ENCODE results near the gene TMEM14B. TPM values are rescaled to one million over a fixed set of nuclear protein-coding genes. Genes with fewer than 3 reads are reported as not detected.

The TMEM14B gene
- total RNA-seq, 4 donors from 2014 or later = 40.8 to 64.7 (median 45.5) TPM

GRCh38 chr6:10771371-10771894 lies 23.8 kb downstream of the TMEM14B start:
- H3K9me3 ChIP-seq = no peaks in the 10 kb centered on the region
- H3K36me3 ChIP-seq = peaks cover 33% of the 10 kb centered on the region
- H3K4me3 ChIP-seq = no peak overlapping the region
- H3K4me1 ChIP-seq = no peaks in the 10 kb centered on the region
- no peak overlapping the region for H3K27ac ChIP-seq
- TF ChIP-seq POLR2AphosphoS5 (IDR thresholded peaks at IDR 0.05) = no peak
- TF ChIP-seq POLR2A (IDR thresholded peaks at IDR 0.05) = no peak
- no peak for TF ChIP-seq EP300 (IDR thresholded peaks at IDR 0.05)
- TF ChIP-seq CTCF (IDR thresholded peaks at IDR 0.05) = no peak
- 82% methylated on average over 12 of the region's 12 CpGs for WGBS
- DNase-seq (ENCODE audit: low spot score in 2 of 2) = no peak
- no peaks in the 10 kb centered on the region for H3K27me3 ChIP-seq

- Histone ChIP-seq H3K27ac (no peak overlapping the region), H3K4me1 (no peaks in the 10 kb centered on the region), H3K36me3 (peaks cover 29% of the 10 kb centered on the region), H3K4me3 (no peak overlapping the region), H3K9me3 (no peaks in the 10 kb centered on the region), H3K27me3 (no peaks in the 10 kb centered on the region)
- TF ChIP-seq POLR2AphosphoS5 (IDR thresholded peaks at IDR 0.05) = no peak
- TF ChIP-seq CTCF (IDR thresholded peaks at IDR 0.05) = no peak
- no peak for TF ChIP-seq POLR2A (IDR thresholded peaks at IDR 0.05)
- TF ChIP-seq EP300 (IDR thresholded peaks at IDR 0.05) = no peak
- DNase-seq (ENCODE audit: low spot score in 2 of 2) = no peak
- 94% methylated on average over 3 of the region's 3 CpGs for WGBS
These were observed 30.6 kb downstream of the TMEM14B start for GRCh38 chr6:10778230-10778629.

GRCh38 chr6:10779076-10779475 lies 31.5 kb downstream of the TMEM14B start:
- Histone ChIP-seq H3K36me3 (peaks cover 31% of the 10 kb centered on the region), H3K27me3 (no peaks in the 10 kb centered on the region), H3K4me1 (no peaks in the 10 kb centered on the region), H3K9me3 (no peaks in the 10 kb centered on the region), H3K27ac (no peak overlapping the region), H3K4me3 (no peak overlapping the region)
- 95% methylated on average over 8 of the region's 8 CpGs for WGBS
- TF ChIP-seq CTCF (IDR thresholded peaks at IDR 0.05) (no peak), POLR2A (IDR thresholded peaks at IDR 0.05) (no peak), EP300 (IDR thresholded peaks at IDR 0.05) (no peak), POLR2AphosphoS5 (IDR thresholded peaks at IDR 0.05) (no peak)
- DNase-seq (ENCODE audit: low spot score in 2 of 2) = no peak

- 99% methylated on average over 5 of the region's 5 CpGs for WGBS
- Histone ChIP-seq H3K27ac (no peak overlapping the region), H3K27me3 (no peaks in the 10 kb centered on the region), H3K36me3 (peaks cover 13% of the 10 kb centered on the region), H3K9me3 (no peaks in the 10 kb centered on the region), H3K4me1 (no peaks in the 10 kb centered on the region), H3K4me3 (no peak overlapping the region)
- TF ChIP-seq EP300 (IDR thresholded peaks at IDR 0.05) = no peak
- TF ChIP-seq POLR2A (IDR thresholded peaks at IDR 0.05) = no peak
- TF ChIP-seq CTCF (IDR thresholded peaks at IDR 0.05) = no peak
- no peak for TF ChIP-seq POLR2AphosphoS5 (IDR thresholded peaks at IDR 0.05)
- no peak for DNase-seq (ENCODE audit: low spot score in 2 of 2)
These were observed 44.1 kb downstream of the TMEM14B start for GRCh38 chr6:10791673-10792072.

DNA sequence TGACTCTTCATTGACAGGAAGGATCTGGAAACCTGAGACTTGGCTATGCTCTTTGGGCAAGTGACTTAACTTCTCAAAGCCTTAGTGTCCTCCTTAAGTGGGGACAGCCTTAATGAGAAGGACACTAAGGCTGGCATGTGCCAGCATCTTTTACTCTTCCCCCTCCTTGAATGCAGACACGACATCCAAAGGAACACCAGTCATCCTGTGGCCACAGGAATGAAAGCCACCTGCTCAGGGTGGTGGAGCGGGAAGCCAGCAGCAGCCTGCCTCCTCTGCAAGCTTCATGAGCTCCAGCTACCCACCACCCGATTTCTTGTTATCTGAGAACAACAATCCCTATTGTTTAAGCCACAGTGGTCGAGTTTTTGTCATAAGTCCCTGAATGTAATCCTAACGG lies 44.5 kb downstream of the TMEM14B start:
- WGBS = 84% methylated on average over 5 of the region's 5 CpGs
- Histone ChIP-seq H3K27me3 (no peaks in the 10 kb centered on the region), H3K9me3 (no peaks in the 10 kb centered on the region), H3K4me3 (no peak overlapping the region), H3K27ac (no peak overlapping the region), H3K36me3 (peaks cover 13% of the 10 kb centered on the region), H3K4me1 (no peaks in the 10 kb centered on the region)
- no peak for DNase-seq (ENCODE audit: low spot score in 2 of 2)
- TF ChIP-seq EP300 (IDR thresholded peaks at IDR 0.05) (no peak), CTCF (IDR thresholded peaks at IDR 0.05) (no peak), POLR2A (IDR thresholded peaks at IDR 0.05) (no peak), POLR2AphosphoS5 (IDR thresholded peaks at IDR 0.05) (no peak)
